T-helper 2 cell treated with Interferon-gamma antibody and Interleukin-4, amounts not matched to agents 5 μg/mL and 100 μg/mL, for 36 hours (primary cell): Measurements from ENCODE around the gene SPAG16.

ENCODE experiments used
- DNase-seq: peaks from one replicate; pipeline ENCODE4 v3.0.0; 2021; ENCODE audit warnings: low spot score
- H3K27ac Mint-ChIP-seq: one replicate; pipeline ENCODE4 v1.8.0; 2021; ENCODE audit warnings: mild to moderate bottlenecking, mixed read lengths
- H3K27me3 Mint-ChIP-seq: one replicate; pipeline ENCODE4 v1.8.0; 2021; ENCODE audit warnings: low read depth, mixed read lengths
- H3K36me3 Mint-ChIP-seq: one replicate; pipeline ENCODE4 v1.8.0; 2021; ENCODE audit warnings: low read depth, mixed read lengths
- H3K4me1 Mint-ChIP-seq: one replicate; pipeline ENCODE4 v1.8.0; 2021; ENCODE audit warnings: low read depth, mixed read lengths
- H3K4me3 Mint-ChIP-seq: one replicate; pipeline ENCODE4 v1.8.0; 2022; ENCODE audit warnings: mild to moderate bottlenecking, moderate library complexity, mixed read lengths
- H3K9me3 Mint-ChIP-seq: one replicate; pipeline ENCODE4 v1.8.0; 2021; ENCODE audit warnings: mixed read lengths

Gene SPAG16

DNA sequence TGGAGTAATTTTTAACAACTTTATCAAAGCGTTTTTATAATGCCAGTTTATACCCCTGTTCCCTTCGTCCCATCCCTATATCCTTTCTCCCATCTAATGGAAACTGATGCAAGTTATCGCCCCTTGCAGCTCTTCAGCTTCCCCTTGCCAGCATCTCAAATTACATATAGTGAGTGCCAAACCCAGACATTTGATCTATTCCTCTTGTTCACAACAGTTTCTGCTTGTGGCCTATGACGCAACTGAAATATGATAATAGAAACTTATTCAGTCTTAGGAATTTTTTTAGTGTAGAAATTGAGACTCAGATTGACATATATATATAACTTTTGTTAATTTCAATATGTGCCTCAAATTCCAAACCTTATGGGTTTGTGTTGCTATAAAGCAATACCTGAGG lies 564.4 kb downstream of the SPAG16 start:
- H3K27me3 Mint-ChIP-seq, result no peaks in the 10 kb centered on the region
- H3K27ac Mint-ChIP-seq, result no peak overlapping the region
- H3K9me3 Mint-ChIP-seq, result no peaks in the 10 kb centered on the region
- no peaks in the 10 kb centered on the region for H3K4me1 Mint-ChIP-seq
- no peaks in the 10 kb centered on the region for H3K36me3 Mint-ChIP-seq
- H3K4me3 Mint-ChIP-seq, result no peak overlapping the region
- DNase-seq, result no peak

DNA sequence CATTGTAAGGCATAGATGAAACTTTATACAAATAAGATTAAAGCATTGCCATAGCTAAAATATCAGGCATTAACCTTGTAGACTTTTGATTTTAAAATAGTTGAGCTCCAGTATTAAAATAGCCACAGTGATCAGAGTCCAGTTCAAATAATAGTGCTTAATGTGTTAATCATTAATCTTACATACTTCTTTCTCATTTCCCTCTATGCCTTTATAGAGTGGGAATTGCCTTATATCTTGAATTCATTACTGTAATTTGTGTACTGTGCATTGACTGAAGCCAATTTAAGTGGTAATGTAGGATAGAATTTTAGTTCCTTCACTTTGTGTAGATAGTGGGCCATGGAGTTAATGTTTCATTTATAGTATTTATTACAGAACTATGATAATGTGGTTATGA lies 577.4 kb downstream of the SPAG16 start:
- DNase-seq, result no peak
- Mint-ChIP-seq H3K9me3 (no peaks in the 10 kb centered on the region), H3K4me1 (no peaks in the 10 kb centered on the region), H3K27me3 (no peaks in the 10 kb centered on the region), H3K4me3 (no peak overlapping the region), H3K27ac (no peak overlapping the region), H3K36me3 (no peaks in the 10 kb centered on the region)

DNA sequence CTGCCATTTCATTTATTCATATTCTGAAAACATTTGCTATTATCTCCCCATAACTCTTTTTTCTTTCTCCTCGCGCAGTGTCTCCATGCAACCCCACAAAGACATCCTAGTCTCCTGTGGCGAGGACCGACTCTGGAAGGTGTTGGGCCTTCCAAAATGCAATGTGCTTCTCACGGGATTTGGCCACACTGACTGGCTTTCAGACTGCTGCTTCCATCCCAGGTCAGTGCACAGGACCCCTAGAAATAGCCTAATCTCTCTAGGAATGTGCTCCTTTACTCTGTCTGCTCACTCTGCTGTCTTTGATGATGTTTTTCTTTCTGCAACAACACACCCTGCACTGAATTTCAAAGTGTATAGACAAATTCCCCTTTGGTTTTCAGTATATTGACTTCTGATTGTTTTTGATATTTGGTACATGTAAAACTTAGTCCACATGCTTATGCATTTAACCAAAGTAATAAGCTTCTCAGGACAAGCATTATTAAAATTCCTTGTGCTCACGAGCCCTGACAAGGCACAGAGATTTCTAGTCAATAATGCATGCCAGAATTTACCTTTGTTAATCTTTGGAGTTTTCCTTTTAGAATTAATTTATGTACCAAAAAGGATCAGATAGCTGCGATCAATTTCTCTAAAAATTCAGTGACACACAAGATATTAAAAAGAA lies 578.3 kb downstream of the SPAG16 start:
- H3K27me3 Mint-ChIP-seq, result no peaks in the 10 kb centered on the region
- H3K9me3 Mint-ChIP-seq, result no peaks in the 10 kb centered on the region
- no peaks in the 10 kb centered on the region for H3K36me3 Mint-ChIP-seq
- no peak overlapping the region for H3K27ac Mint-ChIP-seq
- H3K4me1 Mint-ChIP-seq, result no peaks in the 10 kb centered on the region
- no peak overlapping the region for H3K4me3 Mint-ChIP-seq
- DNase-seq, result no peak

DNA sequence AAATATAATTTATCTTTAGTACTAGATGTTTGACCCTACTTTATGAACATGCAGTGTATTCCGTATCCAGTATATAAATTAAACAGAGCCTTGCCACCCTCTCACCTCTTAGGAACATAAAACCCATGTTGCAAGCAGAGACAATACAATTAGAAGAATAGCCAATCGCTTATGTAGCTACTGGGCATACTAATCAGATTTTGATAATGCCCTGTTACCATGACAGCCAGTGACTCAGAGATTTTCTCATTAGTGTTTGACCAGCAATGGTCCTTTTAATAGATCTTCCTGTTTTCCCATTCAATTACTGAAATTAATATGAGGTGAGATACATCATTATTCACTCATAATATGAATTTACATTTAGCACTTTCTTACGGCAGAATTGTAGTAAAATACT lies 579.3 kb downstream of the SPAG16 start:
- H3K4me1 Mint-ChIP-seq, result no peaks in the 10 kb centered on the region
- no peak overlapping the region for H3K4me3 Mint-ChIP-seq
- H3K9me3 Mint-ChIP-seq, result no peaks in the 10 kb centered on the region
- no peak for DNase-seq
- no peaks in the 10 kb centered on the region for H3K27me3 Mint-ChIP-seq
- H3K36me3 Mint-ChIP-seq, result no peaks in the 10 kb centered on the region
- no peak overlapping the region for H3K27ac Mint-ChIP-seq

DNA sequence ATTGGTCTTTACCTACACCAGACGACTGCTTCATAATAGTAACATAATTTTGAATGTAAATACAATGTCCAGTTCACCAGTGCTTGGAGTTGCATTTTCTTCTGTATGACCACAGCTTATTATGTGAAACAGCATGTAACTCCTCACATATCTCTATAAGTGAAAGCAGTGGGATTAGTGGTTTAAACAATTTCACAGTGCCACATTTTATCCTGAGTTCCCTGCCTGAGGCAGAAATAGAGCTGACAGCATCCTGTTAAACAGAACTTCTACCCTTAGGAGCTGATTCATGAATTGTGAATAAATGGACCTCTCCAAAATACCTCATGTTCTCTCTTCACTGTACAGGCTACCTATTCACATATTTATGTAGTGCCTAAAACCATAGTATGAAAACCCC lies 584.3 kb downstream of the SPAG16 start:
- no peaks in the 10 kb centered on the region for H3K9me3 Mint-ChIP-seq
- no peak overlapping the region for H3K27ac Mint-ChIP-seq
- no peak overlapping the region for H3K4me3 Mint-ChIP-seq
- H3K27me3 Mint-ChIP-seq, result no peaks in the 10 kb centered on the region
- no peaks in the 10 kb centered on the region for H3K4me1 Mint-ChIP-seq
- DNase-seq, result no peak
- no peaks in the 10 kb centered on the region for H3K36me3 Mint-ChIP-seq

DNA sequence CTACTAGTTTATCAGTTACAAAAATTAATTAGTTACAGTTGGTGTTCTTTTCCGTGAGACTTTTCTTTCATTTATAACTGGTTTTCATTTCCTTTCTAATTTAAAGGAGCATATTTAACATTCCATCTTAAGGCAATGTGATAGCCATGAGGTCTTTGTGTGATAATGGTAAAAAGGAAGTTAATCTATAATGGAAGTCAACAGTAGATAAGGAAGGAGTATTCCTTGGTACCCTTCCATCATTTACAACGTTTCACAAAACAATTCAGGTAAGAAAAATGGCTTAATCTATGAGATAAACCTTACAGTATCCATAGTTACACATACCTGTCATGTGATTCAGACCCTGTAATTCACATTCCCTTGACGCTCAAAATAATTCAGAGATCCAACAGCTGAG lies 601.2 kb downstream of the SPAG16 start:
- Mint-ChIP-seq H3K27me3 (no peaks in the 10 kb centered on the region), H3K4me1 (no peaks in the 10 kb centered on the region), H3K36me3 (no peaks in the 10 kb centered on the region), H3K4me3 (no peak overlapping the region), H3K9me3 (no peaks in the 10 kb centered on the region), H3K27ac (no peak overlapping the region)
- DNase-seq, result no peak

DNA sequence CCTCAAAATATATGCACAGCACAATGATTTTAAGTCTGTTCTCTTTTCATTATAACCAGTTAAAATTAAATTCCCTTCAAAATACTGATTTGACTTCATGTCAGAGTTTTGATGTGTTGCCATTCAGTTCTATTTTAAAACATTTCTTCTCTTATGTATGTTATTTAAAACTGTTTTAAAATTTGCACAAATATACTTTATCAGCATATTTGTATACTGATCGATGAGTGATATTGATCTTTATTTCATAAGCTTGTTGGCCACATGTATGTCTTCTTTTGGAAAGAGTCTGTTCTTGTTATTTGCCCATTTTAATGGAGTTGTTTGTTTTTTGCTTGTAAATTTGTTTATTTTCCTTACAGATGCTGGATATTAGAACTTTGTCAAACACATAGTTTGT lies 630.2 kb downstream of the SPAG16 start:
- DNase-seq, result no peak
- Mint-ChIP-seq H3K4me3 (no peak overlapping the region), H3K4me1 (no peaks in the 10 kb centered on the region), H3K36me3 (no peaks in the 10 kb centered on the region), H3K27ac (no peak overlapping the region), H3K9me3 (peaks cover 15% of the 10 kb centered on the region), H3K27me3 (no peaks in the 10 kb centered on the region)

DNA sequence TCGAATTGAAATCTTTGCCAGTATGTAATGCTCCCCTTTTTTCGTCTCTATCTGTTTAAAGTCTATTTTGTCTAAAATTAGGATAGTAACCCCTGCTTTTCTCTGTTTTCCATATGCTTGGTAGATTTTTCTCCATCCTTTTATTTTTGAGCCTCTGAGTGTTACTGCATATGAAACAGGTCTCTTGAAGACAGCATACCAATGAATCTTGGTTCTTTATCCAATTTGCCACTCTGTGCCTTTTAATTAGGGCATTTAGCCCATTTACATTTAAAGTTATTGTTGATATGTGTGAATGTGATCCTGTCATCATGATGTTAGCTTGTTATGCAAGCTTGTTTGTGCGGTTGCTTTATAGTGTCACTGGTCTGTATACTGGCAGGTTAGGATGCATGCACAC lies 635.8 kb downstream of the SPAG16 start:
- H3K4me3 Mint-ChIP-seq, result no peak overlapping the region
- H3K4me1 Mint-ChIP-seq, result no peaks in the 10 kb centered on the region
- no peaks in the 10 kb centered on the region for H3K27me3 Mint-ChIP-seq
- H3K36me3 Mint-ChIP-seq, result no peaks in the 10 kb centered on the region
- H3K9me3 Mint-ChIP-seq, result peaks cover 34% of the 10 kb centered on the region
- DNase-seq, result no peak
- no peak overlapping the region for H3K27ac Mint-ChIP-seq

DNA sequence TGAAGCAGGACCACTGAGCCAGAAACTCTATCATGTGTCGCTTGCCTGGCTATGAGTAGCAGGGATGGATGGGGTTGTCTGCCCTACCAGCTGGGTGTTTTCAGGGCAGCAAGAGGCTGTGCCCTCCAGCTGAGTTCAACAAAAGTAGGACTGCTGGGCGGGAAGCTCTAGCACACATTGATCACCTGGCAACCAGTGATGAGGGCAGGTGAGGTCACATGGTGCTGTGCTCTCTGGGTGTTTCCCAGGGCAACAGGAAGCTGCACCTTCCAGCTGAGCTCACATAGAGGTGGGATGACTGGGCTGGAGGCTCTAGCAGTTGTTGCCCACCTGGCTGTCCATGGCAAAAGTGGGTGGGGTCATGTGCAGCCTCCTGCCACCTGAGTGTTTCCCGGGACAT lies 639.3 kb downstream of the SPAG16 start:
- no peak overlapping the region for H3K4me3 Mint-ChIP-seq
- H3K9me3 Mint-ChIP-seq, result peaks cover 29% of the 10 kb centered on the region
- no peaks in the 10 kb centered on the region for H3K36me3 Mint-ChIP-seq
- H3K27ac Mint-ChIP-seq, result no peak overlapping the region
- DNase-seq, result no peak
- no peaks in the 10 kb centered on the region for H3K4me1 Mint-ChIP-seq
- no peaks in the 10 kb centered on the region for H3K27me3 Mint-ChIP-seq

DNA sequence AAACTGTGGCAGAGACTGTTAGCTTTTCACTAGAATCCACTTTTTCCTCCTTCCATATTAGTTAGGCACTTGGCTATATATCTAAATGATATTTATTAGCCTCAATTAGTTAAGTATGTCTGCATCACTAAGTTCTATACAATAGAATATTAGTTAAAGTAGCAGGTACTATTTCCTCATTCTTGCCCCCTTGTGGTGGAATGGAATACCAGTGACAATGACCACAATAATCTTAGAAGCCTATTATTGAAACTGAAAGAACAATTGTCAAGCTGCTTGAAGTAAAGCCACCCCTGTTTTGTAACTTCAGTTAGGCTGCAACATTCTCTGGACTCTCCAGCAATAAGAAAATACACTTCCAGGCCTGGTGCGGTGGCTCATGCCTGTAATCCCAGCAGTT lies 650.3 kb downstream of the SPAG16 start:
- H3K4me3 Mint-ChIP-seq, result no peak overlapping the region
- H3K9me3 Mint-ChIP-seq, result no peaks in the 10 kb centered on the region
- H3K36me3 Mint-ChIP-seq, result no peaks in the 10 kb centered on the region
- no peak overlapping the region for H3K27ac Mint-ChIP-seq
- no peaks in the 10 kb centered on the region for H3K27me3 Mint-ChIP-seq
- peaks cover 2% of the 10 kb centered on the region for H3K4me1 Mint-ChIP-seq
- DNase-seq, result no peak

DNA sequence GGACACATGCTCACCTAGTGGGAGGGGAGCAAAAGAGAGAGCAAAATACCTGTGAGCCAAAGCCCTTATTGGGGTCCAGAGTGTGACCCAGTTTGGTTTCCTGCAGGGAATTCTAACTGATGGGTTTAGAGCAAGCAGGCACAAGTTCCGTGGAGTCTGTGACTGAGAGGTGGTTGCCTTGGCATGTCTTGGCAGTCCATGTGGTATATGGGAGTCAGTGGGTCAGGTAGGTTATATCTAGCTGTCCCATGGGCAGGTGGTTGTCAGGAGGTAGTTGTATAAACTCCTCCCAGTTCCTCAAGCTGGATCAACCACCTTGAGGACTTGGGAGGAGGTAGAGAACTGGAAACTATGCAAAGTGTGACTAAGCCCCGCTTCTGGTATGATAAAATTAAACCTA lies 673.8 kb downstream of the SPAG16 start:
- H3K27ac Mint-ChIP-seq, result no peak overlapping the region
- H3K36me3 Mint-ChIP-seq, result no peaks in the 10 kb centered on the region
- H3K4me1 Mint-ChIP-seq, result no peaks in the 10 kb centered on the region
- no peak overlapping the region for H3K4me3 Mint-ChIP-seq
- no peak for DNase-seq
- no peaks in the 10 kb centered on the region for H3K27me3 Mint-ChIP-seq
- H3K9me3 Mint-ChIP-seq, result no peaks in the 10 kb centered on the region

DNA sequence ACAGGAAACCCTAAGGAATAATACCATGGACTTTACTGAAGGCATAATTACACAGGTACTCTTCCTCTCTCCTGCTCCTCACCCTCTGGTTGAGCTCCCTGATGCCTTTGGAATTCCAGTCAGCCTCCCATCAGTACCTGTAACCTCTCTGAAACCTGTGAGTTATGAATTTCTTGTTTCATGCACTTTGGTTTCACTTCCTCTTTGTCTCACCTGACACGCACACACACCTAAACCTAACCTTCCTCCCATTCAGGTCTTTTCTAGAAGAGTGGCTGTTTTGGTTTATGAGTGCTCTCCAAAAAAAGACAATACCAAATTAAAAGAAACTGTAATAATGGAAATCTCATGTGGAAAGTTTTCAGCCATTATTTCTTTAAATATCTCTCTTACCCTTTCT lies 675.3 kb downstream of the SPAG16 start:
- Mint-ChIP-seq H3K36me3 (no peaks in the 10 kb centered on the region), H3K27ac (no peak overlapping the region), H3K4me1 (no peaks in the 10 kb centered on the region), H3K4me3 (no peak overlapping the region), H3K27me3 (no peaks in the 10 kb centered on the region), H3K9me3 (no peaks in the 10 kb centered on the region)
- no peak for DNase-seq

DNA sequence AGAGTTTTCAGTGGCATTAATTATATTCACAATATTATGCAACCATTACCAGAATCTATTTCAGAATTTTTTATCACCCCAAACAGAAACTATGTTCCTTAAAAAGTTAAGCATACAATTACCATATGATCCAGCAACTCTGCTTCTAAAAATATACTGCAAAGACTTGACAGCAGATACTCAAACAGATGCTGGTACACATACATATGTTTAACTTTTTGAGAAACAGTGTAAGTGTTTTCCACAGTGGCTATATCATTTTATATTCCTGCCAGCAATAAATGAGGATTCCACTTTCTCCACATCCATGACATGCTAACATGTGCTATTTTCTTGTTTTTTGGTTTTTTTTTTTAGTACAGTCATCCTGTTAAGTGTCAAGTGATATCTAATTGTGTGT lies 687.3 kb downstream of the SPAG16 start:
- Mint-ChIP-seq H3K9me3 (no peaks in the 10 kb centered on the region), H3K36me3 (no peaks in the 10 kb centered on the region), H3K27me3 (no peaks in the 10 kb centered on the region), H3K27ac (no peak overlapping the region), H3K4me1 (no peaks in the 10 kb centered on the region), H3K4me3 (no peak overlapping the region)
- DNase-seq, result no peak

DNA sequence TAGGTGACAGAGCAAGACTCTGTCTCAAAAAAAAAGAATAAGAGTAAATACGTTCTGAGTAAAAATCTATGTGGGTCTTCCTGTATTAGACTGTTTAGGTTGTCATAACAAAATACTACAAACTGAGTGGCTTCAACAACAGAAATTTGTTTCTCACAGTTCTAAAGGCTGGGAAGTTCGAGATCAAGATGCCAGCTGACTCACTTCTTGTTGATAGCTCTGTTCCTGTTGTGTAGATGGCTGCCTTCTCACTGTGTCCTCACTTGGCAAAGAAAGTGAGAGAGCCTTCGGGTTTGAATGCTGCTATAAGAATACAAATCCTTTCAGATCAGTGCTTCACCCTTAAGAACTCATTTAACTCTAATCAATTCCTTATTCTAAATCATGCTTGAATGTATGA lies 696.6 kb downstream of the SPAG16 start:
- DNase-seq, result no peak
- Mint-ChIP-seq H3K27ac (no peak overlapping the region), H3K27me3 (no peaks in the 10 kb centered on the region)

DNA sequence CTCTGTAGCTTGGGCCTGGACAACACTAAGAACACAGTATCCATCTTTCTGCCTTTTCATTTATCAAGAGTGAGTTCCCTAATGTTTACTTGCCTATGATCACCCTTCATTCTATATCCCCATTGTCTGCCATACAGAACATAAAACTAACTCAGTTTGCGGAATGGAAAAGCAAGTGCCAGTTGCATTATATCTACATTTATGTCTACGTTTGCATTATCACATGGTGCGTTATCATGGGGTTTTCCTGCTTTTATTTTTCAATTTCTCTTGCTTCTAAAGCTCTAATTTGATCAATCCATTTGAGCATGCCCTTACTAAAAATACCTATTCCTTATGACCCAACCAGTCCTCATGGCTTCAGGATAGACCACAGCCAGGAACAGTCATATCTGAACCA lies 704.9 kb downstream of the SPAG16 start:
- H3K9me3 Mint-ChIP-seq, result no peaks in the 10 kb centered on the region
- H3K4me1 Mint-ChIP-seq, result no peaks in the 10 kb centered on the region
- no peaks in the 10 kb centered on the region for H3K27me3 Mint-ChIP-seq
- H3K4me3 Mint-ChIP-seq, result no peak overlapping the region
- no peaks in the 10 kb centered on the region for H3K36me3 Mint-ChIP-seq
- H3K27ac Mint-ChIP-seq, result no peak overlapping the region
- DNase-seq, result no peak

More for the DNA sequence above, 696.6 kb downstream of the SPAG16 start:
- Mint-ChIP-seq H3K9me3 (no peaks in the 10 kb centered on the region), H3K4me3 (no peak overlapping the region), H3K36me3 (no peaks in the 10 kb centered on the region), H3K4me1 (no peaks in the 10 kb centered on the region)
